ENCODE measurements around the gene IGFBP5.

Gene IGFBP5, protein sequence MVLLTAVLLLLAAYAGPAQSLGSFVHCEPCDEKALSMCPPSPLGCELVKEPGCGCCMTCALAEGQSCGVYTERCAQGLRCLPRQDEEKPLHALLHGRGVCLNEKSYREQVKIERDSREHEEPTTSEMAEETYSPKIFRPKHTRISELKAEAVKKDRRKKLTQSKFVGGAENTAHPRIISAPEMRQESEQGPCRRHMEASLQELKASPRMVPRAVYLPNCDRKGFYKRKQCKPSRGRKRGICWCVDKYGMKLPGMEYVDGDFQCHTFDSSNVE
- long read RNA-seq = 0 reads

DNA sequence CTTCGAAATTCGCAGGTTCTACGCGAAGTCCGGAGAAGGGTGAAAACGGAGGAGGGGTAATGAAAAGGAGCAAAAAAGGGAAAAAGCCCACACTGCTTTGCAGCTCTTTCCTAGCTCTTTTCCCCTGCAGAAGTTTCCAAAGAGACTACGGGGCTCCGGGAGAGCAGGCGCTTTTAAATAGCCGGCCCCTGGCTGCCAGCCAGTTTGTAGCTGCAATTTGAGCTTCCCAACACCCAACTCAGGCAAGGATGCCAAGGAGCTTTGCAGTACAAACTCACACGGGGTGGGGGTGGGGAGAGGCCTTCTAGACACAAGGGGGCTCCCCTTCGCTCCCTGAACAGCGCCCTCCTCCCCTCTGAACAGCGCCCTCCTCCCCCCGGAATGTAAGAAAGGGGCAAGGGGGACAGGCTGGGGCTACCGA is at the start of gene IGFBP5:
IGFBP5 (minus strand) TSS at position 149 of the 421 bp plus-strand sequence. CDS start 774 bp downstream, outside the sequence.
- no peak within 1 kb of the TSS for H3K4me3 ChIP-seq (replicated peaks; ENCODE audit: insufficient read depth, low read length)
- peaks cover 72% of the 10 kb centered on the region for H3K27me3 ChIP-seq (ENCODE audit: insufficient read depth, poor library complexity, severe bottlenecking)
- H3K27ac ChIP-seq (replicated peaks) = no peak within 1 kb of the TSS
- DNase-seq (ENCODE audit: low read depth in 1 of 2, low spot score in 1 of 2) = no peak
- TF ChIP-seq, protein P1, sequence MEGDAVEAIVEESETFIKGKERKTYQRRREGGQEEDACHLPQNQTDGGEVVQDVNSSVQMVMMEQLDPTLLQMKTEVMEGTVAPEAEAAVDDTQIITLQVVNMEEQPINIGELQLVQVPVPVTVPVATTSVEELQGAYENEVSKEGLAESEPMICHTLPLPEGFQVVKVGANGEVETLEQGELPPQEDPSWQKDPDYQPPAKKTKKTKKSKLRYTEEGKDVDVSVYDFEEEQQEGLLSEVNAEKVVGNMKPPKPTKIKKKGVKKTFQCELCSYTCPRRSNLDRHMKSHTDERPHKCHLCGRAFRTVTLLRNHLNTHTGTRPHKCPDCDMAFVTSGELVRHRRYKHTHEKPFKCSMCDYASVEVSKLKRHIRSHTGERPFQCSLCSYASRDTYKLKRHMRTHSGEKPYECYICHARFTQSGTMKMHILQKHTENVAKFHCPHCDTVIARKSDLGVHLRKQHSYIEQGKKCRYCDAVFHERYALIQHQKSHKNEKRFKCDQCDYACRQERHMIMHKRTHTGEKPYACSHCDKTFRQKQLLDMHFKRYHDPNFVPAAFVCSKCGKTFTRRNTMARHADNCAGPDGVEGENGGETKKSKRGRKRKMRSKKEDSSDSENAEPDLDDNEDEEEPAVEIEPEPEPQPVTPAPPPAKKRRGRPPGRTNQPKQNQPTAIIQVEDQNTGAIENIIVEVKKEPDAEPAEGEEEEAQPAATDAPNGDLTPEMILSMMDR (IDR thresholded peaks at IDR 0.05; ENCODE audit: insufficient read depth, low read length) = no peak
- TF ChIP-seq POLR2AphosphoS5 (IDR thresholded peaks at IDR 0.05; ENCODE audit: low read depth) (no peak), SPI1 (IDR thresholded peaks at IDR 0.05; ENCODE audit: borderline replicate concordance, low read depth) (no peak), REST (IDR thresholded peaks at IDR 0.05; ENCODE audit: insufficient replicate concordance, low read depth) (no peak), GABPA (IDR thresholded peaks at IDR 0.05; ENCODE audit: low read depth) (no peak)

DNA sequence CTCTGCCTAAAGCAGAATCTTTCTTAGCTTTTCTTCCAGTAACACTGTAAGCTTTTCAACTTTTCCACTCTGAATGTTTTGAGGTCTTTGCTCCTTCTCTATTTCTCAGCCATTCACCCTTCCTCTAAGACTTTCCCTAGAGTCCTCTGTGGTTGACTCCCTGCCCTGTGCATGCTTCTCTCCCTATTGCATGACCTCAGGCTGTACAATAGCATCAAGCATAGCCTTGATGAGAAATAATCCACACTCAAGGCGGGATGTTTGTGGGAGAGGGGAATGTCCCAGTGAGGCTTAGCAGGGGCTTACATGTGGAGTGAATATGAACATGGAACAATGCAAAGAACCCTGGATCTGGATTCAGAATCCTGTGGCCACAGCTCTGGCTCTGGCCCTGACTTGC is 48.4 kb upstream of the IGFBP5 start:
- no peak overlapping the region for H3K27ac ChIP-seq (replicated peaks)
- no peak overlapping the region for H3K4me3 ChIP-seq (replicated peaks; ENCODE audit: insufficient read depth, low read length)
- peaks cover 5% of the 10 kb centered on the region for H3K27me3 ChIP-seq (ENCODE audit: insufficient read depth, poor library complexity, severe bottlenecking)
- no peak for DNase-seq (ENCODE audit: low read depth in 1 of 2, low spot score in 1 of 2)
- TF ChIP-seq REST (IDR thresholded peaks at IDR 0.05; ENCODE audit: insufficient replicate concordance, low read depth) = no peak
- TF ChIP-seq, protein P1 (IDR thresholded peaks at IDR 0.05; ENCODE audit: insufficient read depth, low read length) = no peak
- TF ChIP-seq POLR2AphosphoS5 (IDR thresholded peaks at IDR 0.05; ENCODE audit: low read depth) = no peak
- no peak for TF ChIP-seq SPI1 (IDR thresholded peaks at IDR 0.05; ENCODE audit: borderline replicate concordance, low read depth)
- no peak for TF ChIP-seq GABPA (IDR thresholded peaks at IDR 0.05; ENCODE audit: low read depth)

GRCh38 chr2:216742411-216742810 is 47.1 kb upstream of the IGFBP5 start:
- Histone ChIP-seq H3K27me3 (ENCODE audit: insufficient read depth, poor library complexity, severe bottlenecking) (peaks cover 5% of the 10 kb centered on the region), H3K4me3 (replicated peaks; ENCODE audit: insufficient read depth, low read length) (no peak overlapping the region), H3K27ac (replicated peaks) (no peak overlapping the region)
- TF ChIP-seq REST (IDR thresholded peaks at IDR 0.05; ENCODE audit: insufficient replicate concordance, low read depth) = no peak
- no peak for DNase-seq (ENCODE audit: low read depth in 1 of 2, low spot score in 1 of 2)
